Measurements from ENCODE around the gene RAPGEF1.

DNA sequence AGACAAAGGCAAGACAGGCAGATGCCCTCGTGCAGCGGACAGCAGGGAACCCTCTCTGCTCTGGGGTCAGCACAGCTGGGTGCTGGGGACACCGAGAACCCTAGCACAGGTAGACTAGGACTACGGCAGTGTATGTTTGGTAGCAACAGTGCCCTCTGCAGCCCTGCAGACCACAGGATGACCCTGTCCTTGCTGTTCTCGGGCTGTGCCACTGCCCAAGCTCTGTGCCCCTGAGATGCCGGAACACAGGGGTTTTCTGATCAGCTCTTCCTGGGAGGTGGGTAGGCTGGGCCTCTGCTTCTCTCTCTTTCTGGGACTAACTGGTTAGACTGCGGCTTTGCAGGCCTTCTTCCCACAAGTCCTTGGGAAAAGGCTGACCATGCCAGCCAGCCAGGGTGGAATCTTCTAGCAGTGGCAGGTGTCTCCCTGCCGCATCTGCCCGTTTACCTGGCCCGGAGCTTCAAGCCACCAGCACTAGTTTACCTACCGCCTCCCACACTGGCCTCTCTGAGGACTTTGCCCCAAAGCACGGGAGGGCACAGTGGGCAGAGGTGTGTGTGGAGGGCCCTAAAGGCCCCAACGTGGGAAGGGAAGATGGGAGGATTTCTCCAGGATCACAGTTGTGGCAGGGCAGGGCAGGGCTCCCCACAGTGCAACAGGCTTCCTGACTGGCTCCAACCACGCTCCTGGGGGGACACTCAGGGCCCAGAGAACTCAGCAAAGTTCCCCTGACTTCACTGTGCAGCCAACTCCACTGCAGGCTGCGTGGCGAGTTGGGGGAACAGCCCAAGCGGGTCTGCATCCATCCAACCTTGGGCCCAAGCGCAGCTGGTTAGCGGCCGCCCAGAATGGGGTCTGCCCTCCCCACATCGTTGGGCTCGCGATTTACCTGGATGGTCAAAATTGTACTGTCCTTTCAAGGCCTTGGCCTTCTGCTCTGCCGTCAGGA lies 210.0 kb downstream of the RAPGEF1 start:
- TF ChIP-seq, protein P1, sequence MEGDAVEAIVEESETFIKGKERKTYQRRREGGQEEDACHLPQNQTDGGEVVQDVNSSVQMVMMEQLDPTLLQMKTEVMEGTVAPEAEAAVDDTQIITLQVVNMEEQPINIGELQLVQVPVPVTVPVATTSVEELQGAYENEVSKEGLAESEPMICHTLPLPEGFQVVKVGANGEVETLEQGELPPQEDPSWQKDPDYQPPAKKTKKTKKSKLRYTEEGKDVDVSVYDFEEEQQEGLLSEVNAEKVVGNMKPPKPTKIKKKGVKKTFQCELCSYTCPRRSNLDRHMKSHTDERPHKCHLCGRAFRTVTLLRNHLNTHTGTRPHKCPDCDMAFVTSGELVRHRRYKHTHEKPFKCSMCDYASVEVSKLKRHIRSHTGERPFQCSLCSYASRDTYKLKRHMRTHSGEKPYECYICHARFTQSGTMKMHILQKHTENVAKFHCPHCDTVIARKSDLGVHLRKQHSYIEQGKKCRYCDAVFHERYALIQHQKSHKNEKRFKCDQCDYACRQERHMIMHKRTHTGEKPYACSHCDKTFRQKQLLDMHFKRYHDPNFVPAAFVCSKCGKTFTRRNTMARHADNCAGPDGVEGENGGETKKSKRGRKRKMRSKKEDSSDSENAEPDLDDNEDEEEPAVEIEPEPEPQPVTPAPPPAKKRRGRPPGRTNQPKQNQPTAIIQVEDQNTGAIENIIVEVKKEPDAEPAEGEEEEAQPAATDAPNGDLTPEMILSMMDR (IDR thresholded peaks at IDR 0.05) = no peak
- TF ChIP-seq EZH2 (IDR thresholded peaks at IDR 0.05) (no peak), EZH2phosphoT487 (IDR thresholded peaks at IDR 0.05) (no peak)
